Fibroblast of villous mesenchyme (primary cell): ENCODE measurements around the gene TES. TPM values are rescaled to one million over a fixed set of nuclear protein-coding genes. Genes with fewer than 3 reads are reported as not detected.

Experiments
- DNase-seq: peaks from one replicate; pipeline ENCODE4 v3.0.0-alpha.2; 2010; ENCODE audit warnings: low read depth
- H3K4me3 ChIP-seq: 2 replicates; pipeline ENCODE4 v1.5.1; 2011; ENCODE audit warnings: low read depth, mild to moderate bottlenecking, low read length
- CTCF ChIP-seq: IDR thresholded peaks from 2 replicates; pipeline ENCODE4 v1.5.1; 2012; ENCODE audit warnings: low read depth, mild to moderate bottlenecking, low read length; ENCODE audit not compliant: insufficient read depth
- total RNA-seq: library from RNA; depleted of rRNA; stranded (reverse); fragments of >200 nt; gene quantifications from 2 replicates; pipeline ENCODE4 v1.2.3, GENCODE V29; 2012

TES gene
- total RNA-seq, 1 donor: 93.3 TPM

GRCh38 chr7:116280803-116281202 is 70.5 kb downstream of the TES start:
- no peak for TF ChIP-seq CTCF
- H3K4me3 ChIP-seq: no peak overlapping the region
- no peak for DNase-seq

GRCh38 chr7:116283595-116284204 is 73.4 kb downstream of the TES start:
- no peak for TF ChIP-seq CTCF
- no peak overlapping the region for H3K4me3 ChIP-seq
- DNase-seq: no peak

- no peak overlapping the region for H3K4me3 ChIP-seq
- no peak for DNase-seq
- TF ChIP-seq CTCF: no peak
Measured at GRCh38 chr7:116284390-116284789, 74.1 kb downstream of the TES start.

- no peak for DNase-seq
- TF ChIP-seq CTCF: no peak
- H3K4me3 ChIP-seq: no peak overlapping the region
Measured at GRCh38 chr7:116285252-116285651, 74.9 kb downstream of the TES start.

- no peak for DNase-seq
- H3K4me3 ChIP-seq: no peak overlapping the region
- TF ChIP-seq CTCF: peak; percentile 18
Measured at GRCh38 chr7:116290740-116291139, 80.4 kb downstream of the TES start.

- DNase-seq: no peak
- TF ChIP-seq CTCF: no peak
- H3K4me3 ChIP-seq: no peak overlapping the region
Measured at GRCh38 chr7:116291937-116292336, 81.6 kb downstream of the TES start.

- no peak overlapping the region for H3K4me3 ChIP-seq
- TF ChIP-seq CTCF: no peak
- no peak for DNase-seq
Measured at GRCh38 chr7:116292381-116292780, 82.0 kb downstream of the TES start.
